HTR-8/SVneo (cell line): ENCODE measurements around the gene PYY.
A peak's percentile ranks its signal among the peaks of the same experiment; 100 is the strongest.

Experiments used
- DNase-seq: peaks from one replicate; pipeline ENCODE4 v3.0.0; 2011; ENCODE audit warnings: low spot score, mixed read lengths; ENCODE audit not compliant: insufficient read length
- FAIRE-seq: peaks from 2 replicates; lab custom pipeline; 2011; peaks lifted over from hg19 to GRCh38; lab: Jason Lieb, UNC

PYY gene

DNA sequence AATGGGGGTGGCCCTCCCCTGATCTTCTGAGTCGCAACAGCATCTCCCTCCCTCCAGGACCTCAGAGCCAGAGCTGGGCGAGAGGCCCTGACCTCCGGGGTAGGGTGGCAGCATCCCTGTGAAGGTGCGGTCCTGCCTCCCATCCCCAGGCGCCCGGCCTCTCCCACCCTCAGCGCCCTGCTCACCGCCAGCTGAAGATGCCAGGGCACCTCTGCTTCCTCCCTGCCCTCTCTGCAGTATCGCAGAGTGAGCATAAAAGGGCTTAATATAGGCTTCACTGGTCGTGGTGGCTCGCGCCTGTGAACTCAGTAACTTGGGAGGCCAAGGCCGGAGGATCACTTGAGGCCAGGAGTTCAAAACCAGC is 35.7 kb downstream of the PYY start:
- DNase-seq (no peak), FAIRE-seq (no peak)

DNA sequence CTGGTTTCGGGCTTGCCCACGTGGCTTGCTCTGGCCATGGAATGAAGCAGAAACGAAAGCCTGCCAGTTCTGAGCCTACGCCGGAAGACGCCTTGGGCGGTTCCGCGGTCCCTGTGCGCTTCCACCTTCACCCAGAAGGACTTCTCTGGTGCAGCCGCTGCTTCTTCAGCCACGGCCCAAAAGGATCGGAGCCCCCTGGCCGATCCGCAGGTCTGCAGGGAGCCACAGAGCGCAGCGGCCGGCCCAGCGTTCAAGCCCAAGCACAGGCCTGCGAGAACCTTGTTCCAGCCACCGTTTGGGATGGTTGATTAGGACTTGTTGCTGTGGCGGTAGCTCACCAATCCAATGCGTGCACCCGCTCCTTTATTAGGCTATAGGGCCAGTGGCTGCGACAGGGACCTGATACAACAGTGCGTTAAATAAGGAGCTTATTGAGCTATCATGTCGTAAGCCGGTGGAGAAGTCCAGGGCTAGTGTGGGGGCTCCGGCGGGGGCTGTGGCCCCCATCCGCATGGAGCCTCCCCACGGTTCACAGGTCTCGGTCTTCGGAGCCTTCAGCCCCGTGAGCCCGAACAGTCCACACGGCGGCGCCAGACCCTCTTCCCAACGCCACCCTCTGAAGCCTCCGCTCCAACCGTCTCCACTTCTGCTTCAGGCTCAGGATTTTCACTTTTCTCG is 36.3 kb downstream of the PYY start:
- no peak for DNase-seq
- FAIRE-seq, result no peak

GRCh38 chr17:43917016-43917347 is 36.8 kb downstream of the PYY start:
- no peak for DNase-seq
- no peak for FAIRE-seq

GRCh38 chr17:43916385-43916784 is 37.4 kb downstream of the PYY start:
- FAIRE-seq (no peak), DNase-seq (no peak)

- DNase-seq, result no peak
- FAIRE-seq, result peak; percentile 33
Measured at GRCh38 chr17:43915559-43915958, 38.2 kb downstream of the PYY start.

DNA sequence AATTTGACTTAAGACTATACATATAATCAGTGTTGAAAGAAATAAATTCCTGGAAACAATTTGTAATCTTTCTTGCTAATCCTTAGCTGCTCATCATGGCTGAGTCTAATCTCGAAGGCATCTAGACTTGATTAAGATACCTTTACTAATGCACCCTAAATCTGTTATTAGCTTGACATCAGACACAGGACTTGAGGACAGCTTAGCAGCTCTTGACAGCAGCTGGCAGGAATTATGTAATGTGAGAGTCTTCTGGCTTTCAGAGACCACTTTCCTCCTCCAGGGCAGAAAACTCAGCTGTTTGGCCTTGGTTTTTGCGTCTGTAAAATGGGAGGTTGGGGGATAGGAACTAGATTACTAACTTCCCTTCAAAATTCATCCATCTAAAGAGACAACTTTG is 39.3 kb downstream of the PYY start:
- DNase-seq, result no peak

DNA sequence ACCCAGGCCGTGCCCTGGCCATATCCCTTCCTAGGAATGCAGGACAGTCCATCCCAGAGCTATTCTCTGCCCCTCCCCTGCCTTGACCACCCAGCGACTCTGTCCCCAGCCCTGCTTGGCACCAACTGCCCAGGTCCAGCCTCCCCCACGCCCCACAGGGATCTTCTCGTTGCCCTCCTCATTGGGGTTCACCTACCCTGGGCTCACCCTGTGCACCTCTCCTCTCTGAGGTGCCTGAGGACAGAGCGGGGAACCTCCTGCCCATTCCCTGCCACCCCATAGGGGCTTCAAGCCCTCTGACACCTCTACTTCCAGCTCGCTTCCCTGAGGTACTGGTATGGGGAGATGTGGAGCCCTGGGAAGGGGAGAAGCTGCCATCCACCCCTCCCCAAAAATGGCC is 40.2 kb downstream of the PYY start:
- no peak for FAIRE-seq
- no peak for DNase-seq

More for the DNA sequence above, 39.3 kb downstream of the PYY start:
- no peak for FAIRE-seq

DNA sequence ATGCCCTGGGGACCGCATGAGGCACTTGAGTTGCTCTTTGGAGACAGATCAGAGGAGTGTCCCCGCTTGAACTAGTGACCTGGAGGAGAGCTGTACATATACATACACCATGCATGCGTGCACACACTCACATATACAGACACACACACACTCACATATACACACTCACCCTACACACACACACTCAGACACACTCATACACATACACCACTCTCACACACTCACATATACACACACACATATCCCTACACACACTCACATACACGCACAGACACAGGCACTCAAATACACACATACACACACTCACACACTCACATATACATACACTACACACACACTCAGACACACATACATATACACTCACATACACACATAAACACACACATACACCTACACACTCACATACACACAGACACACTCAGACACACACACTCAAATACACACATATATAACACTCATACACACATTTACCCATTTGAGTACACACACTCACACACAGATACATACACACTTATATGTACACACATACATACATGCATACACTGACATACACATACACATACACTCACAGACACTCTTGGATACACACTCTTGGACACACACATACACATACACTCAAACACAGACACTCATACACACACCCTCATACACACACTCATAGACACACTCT is 41.0 kb downstream of the PYY start:
- FAIRE-seq (peak; percentile 99), DNase-seq (no peak)

DNA sequence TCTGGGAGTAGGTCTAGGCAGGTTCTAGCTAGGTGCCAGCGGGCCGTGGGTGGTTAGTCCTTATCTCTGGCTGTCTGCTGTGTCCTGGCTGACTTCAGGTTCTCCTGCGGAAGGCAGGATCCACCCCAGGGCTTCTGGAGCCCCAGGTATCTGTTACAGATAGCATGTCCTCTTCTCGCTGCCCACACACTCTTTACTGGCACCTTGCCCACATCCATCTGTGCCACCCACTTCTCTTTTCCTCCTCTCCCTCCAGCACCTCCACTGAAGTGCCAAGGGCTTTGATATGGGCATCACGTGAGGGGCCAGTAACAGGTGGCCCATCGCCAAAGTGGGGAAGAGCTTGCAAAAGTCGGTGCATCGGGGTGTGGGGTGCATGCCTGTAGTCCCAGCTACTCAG is 41.8 kb downstream of the PYY start:
- FAIRE-seq, result no peak
- DNase-seq, result no peak

DNA sequence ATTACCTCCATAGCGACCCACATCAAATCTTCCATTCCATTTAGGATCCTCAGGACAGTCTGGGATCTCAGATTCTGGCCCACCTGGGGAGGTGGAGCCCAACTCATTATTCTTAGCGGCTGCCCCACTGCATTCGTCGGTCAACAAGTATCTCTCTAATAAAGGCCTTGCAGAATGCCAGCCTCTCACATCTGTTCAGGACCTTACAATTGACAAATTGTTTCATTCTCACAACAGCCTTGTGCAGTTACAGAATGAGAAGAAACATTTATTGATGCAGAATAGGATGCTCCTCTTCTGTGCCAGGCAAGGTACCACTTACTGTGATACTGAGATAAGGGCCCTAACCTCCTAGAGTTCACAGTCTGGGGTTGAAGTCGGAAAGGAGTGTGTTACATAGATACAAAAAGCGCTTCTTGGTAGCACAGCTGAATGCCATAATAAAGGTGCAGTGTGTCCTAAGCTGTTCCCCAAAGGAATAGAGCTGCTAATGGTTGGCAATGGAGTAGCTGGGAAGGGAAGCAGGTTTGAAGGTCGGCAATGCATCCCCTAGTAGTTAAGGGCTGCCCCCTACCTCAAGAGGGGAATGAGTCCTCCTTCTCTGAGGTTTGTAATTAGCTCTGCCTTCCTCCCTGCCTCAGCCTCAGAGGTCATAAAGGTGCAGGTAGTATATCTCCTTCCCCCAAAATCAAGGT is 44.1 kb downstream of the PYY start:
- DNase-seq, result no peak
- FAIRE-seq, result no peak

- FAIRE-seq (no peak), DNase-seq (peak; percentile 81)
Measured at GRCh38 chr17:43907998-43908721, 45.6 kb downstream of the PYY start.

- DNase-seq (peak; percentile 88), FAIRE-seq (peak; percentile 88)
Measured at GRCh38 chr17:43907425-43907981, 46.2 kb downstream of the PYY start, which contains the start of gene MPP2. Gene MPP2 (minus strand): TSS chr17:43907536. CDS start chr17:43904460, 3,076 bp downstream.

- DNase-seq, result no peak
- FAIRE-seq, result no peak
Measured at GRCh38 chr17:43906951-43907424, 46.8 kb downstream of the PYY start.

GRCh38 chr17:43905985-43906852 is 47.5 kb downstream of the PYY start:
- peak; percentile 85 for DNase-seq
- peak; percentile 31 for FAIRE-seq

DNA sequence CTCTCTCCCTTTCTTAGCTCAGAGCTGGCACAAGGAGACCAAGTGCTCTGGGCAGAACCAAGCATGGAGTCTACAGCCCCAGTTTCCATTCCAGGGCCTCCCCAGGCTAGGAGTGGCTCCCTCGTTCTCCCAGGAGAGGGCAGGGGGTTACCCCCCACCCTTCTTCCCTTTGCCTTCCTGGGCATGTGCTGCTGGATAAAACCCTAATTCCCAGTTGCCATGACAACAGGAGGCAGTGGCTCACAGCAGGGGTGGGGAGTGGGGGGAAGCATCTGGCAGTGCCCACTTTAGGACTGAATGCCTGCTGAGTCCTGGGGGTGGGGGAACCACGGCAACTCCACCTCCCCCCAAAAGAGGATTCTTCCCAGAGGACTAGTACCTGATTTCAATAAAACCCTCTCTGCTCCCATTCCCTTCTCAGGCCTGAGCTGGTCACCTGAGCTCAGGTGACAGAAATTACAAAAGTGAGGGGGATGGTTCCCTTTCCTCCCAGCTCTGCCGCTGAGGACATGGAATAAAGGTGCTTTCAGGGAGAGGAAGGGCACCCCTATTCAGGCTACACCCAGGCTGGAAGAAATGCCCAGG is 48.2 kb downstream of the PYY start:
- DNase-seq, result no peak
- FAIRE-seq, result no peak
